WERI-Rb-1 (cell line): Measurements from ENCODE around the gene INSIG1.

Source experiments
- DNase-seq: peaks from one replicate; pipeline ENCODE4 v3.0.0-alpha.2; 2020
- H3K27ac ChIP-seq: fragments of 250-450 bp; sonication (Bioruptor Pico); 2 replicates; pipeline ENCODE4 v1.5.1; 2020; ENCODE audit warnings: mild to moderate bottlenecking, moderate library complexity
- H3K27me3 ChIP-seq: fragments of 250-450 bp; sonication (Bioruptor Pico); 2 replicates; pipeline ENCODE4 v1.5.1; 2021; ENCODE audit warnings: mild to moderate bottlenecking, low read depth, moderate library complexity; ENCODE audit not compliant: insufficient read depth, severe bottlenecking
- H3K36me3 ChIP-seq: fragments of 250-450 bp; sonication (Bioruptor Pico); 2 replicates; pipeline ENCODE4 v1.5.1; 2020; ENCODE audit warnings: mild to moderate bottlenecking, moderate library complexity
- H3K4me3 ChIP-seq: 2 replicates; pipeline ENCODE4 v1.5.1; 2011; ENCODE audit warnings: low read depth, mild to moderate bottlenecking, control low read depth, low read length
- H3K9me3 ChIP-seq: fragments of 250-450 bp; sonication (Bioruptor Pico); 2 replicates; pipeline ENCODE4 v1.5.1; 2021; ENCODE audit warnings: mild to moderate bottlenecking, moderate library complexity; ENCODE audit not compliant: severe bottlenecking
- CTCF ChIP-seq: IDR thresholded peaks from 2 replicates; pipeline ENCODE4 v1.5.1; 2011; ENCODE audit warnings: low read depth, mild to moderate bottlenecking, control low read depth, inconsistent platforms, low read length

Gene INSIG1

GRCh38 chr7:155287284-155287935 lies 10.3 kb upstream of the INSIG1 start:
- Histone ChIP-seq H3K36me3 (no peaks in the 10 kb centered on the region), H3K9me3 (peaks cover 32% of the 10 kb centered on the region), H3K4me3 (no peak overlapping the region), H3K27me3 (no peaks in the 10 kb centered on the region), H3K27ac (no peak overlapping the region)
- no peak for DNase-seq
- no peak for TF ChIP-seq CTCF

- TF ChIP-seq CTCF: no peak
- H3K27ac ChIP-seq: no peak overlapping the region
- DNase-seq: no peak
Measured at GRCh38 chr7:155288055-155288454, 9.6 kb upstream of the INSIG1 start.

GRCh38 chr7:155289107-155289506 lies 8.6 kb upstream of the INSIG1 start:
- H3K9me3 ChIP-seq: peaks cover 32% of the 10 kb centered on the region

More at GRCh38 chr7:155288055-155288454, 9.6 kb upstream of the INSIG1 start:
- Histone ChIP-seq H3K36me3 (no peaks in the 10 kb centered on the region), H3K27me3 (no peaks in the 10 kb centered on the region), H3K9me3 (peaks cover 32% of the 10 kb centered on the region), H3K4me3 (no peak overlapping the region)

GRCh38 chr7:155289949-155290501 lies 7.7 kb upstream of the INSIG1 start:
- Histone ChIP-seq H3K9me3 (peaks cover 32% of the 10 kb centered on the region), H3K36me3 (no peaks in the 10 kb centered on the region), H3K4me3 (no peak overlapping the region), H3K27ac (no peak overlapping the region), H3K27me3 (no peaks in the 10 kb centered on the region)
- DNase-seq: no peak
- no peak for TF ChIP-seq CTCF

More at GRCh38 chr7:155289107-155289506, 8.6 kb upstream of the INSIG1 start:
- peak; percentile 80 for DNase-seq
- Histone ChIP-seq H3K4me3 (no peak overlapping the region), H3K27ac (no peak overlapping the region), H3K36me3 (no peaks in the 10 kb centered on the region), H3K27me3 (no peaks in the 10 kb centered on the region)
- TF ChIP-seq CTCF: no peak

GRCh38 chr7:155291045-155291530 lies 6.6 kb upstream of the INSIG1 start:
- Histone ChIP-seq H3K27ac (no peak overlapping the region), H3K4me3 (no peak overlapping the region), H3K27me3 (no peaks in the 10 kb centered on the region), H3K36me3 (no peaks in the 10 kb centered on the region), H3K9me3 (peaks cover 32% of the 10 kb centered on the region)
- no peak for TF ChIP-seq CTCF
- DNase-seq: no peak
